Iris pigment epithelial cell (primary cell): ENCODE results near the gene ELP1.
"Not testable (repeated sequence)": the region's sequence is repeated elsewhere in the genome, so short reads cannot be mapped to it uniquely, and the experiment has no call there.

Experiments
- DNase-seq: peaks from one replicate; pipeline ENCODE4 v3.0.0-alpha.2; 2011; ENCODE audit warnings: low read depth

ELP1 gene, protein sequence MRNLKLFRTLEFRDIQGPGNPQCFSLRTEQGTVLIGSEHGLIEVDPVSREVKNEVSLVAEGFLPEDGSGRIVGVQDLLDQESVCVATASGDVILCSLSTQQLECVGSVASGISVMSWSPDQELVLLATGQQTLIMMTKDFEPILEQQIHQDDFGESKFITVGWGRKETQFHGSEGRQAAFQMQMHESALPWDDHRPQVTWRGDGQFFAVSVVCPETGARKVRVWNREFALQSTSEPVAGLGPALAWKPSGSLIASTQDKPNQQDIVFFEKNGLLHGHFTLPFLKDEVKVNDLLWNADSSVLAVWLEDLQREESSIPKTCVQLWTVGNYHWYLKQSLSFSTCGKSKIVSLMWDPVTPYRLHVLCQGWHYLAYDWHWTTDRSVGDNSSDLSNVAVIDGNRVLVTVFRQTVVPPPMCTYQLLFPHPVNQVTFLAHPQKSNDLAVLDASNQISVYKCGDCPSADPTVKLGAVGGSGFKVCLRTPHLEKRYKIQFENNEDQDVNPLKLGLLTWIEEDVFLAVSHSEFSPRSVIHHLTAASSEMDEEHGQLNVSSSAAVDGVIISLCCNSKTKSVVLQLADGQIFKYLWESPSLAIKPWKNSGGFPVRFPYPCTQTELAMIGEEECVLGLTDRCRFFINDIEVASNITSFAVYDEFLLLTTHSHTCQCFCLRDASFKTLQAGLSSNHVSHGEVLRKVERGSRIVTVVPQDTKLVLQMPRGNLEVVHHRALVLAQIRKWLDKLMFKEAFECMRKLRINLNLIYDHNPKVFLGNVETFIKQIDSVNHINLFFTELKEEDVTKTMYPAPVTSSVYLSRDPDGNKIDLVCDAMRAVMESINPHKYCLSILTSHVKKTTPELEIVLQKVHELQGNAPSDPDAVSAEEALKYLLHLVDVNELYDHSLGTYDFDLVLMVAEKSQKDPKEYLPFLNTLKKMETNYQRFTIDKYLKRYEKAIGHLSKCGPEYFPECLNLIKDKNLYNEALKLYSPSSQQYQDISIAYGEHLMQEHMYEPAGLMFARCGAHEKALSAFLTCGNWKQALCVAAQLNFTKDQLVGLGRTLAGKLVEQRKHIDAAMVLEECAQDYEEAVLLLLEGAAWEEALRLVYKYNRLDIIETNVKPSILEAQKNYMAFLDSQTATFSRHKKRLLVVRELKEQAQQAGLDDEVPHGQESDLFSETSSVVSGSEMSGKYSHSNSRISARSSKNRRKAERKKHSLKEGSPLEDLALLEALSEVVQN (N-terminal part only)

GRCh38 chr9:108933718-108934322 is at the start of gene ELP1:
Gene ELP1, minus strand, starts transcription at chr9:108934124. Its CDS starts 2,978 bp downstream, at chr9:108931146.
- DNase-seq = peak; percentile 96

DNA sequence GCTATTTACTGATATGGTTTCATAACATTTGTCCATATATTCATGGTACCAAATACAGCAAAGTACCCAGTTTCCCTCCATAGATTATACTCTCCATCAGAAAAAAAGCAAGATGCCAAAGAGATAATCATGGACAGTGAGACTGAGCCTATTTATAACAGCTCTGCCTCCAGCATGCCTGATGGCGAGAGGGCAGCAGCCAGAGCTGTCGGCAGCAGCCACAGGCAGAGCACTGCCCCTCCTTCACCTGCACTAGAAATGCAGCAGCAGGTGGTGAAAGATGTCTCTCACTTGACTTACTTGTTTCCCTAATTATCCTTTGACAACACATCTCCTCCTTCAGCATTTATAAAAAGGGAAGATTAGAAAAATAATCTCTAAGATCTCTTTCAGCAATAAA is 47.0 kb upstream of the ELP1 start:
- DNase-seq = no peak

DNA sequence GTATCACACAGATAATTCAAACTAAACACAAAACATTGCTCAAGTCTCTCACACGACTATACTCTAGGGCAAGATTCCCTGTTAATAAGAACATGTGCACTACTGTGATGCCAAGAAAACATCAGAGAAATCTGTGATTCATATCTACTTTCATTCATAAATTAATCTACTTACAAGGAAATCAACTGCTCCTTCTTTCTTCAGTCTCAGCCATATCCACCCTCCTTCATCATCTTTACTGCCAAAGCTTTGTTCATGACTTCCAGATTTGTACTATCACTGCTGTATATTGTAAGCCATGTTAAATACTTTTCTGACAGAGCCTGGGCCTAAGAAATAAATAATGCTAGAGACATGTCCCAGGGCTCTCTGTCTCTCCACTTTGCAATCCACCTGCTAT is 44.3 kb upstream of the ELP1 start:
- DNase-seq = no peak

- no peak for DNase-seq
Observed at GRCh38 chr9:108973895-108974294, 40.0 kb upstream of the ELP1 start.

DNA sequence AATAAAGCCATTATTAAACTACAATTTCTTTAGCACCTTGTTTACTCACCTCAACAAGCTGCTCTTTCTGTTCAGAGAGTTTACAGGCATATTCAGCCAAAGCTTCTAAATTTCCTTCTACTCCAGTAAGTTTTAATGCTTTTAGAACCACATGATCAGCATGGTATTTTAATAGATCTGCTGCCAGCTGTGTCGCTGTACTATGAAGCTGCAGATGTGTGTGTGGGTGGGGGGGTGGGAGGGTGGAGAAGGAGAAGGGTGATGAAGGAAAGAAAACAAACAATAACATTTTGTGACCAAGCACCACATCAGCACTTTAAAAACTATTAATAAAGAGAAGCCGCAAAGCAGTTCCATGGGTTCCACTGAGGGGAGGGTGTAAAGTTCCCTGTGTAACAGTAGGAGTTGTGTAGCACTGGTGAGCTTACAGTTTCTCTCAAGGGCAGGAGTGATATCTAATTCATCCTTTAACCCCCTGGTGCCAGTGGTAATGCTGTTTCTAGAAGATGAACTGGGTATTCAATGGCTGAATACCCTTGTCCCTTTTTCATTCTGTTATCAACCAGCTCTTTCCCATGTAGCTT is 38.8 kb upstream of the ELP1 start:
- peak; percentile 25 for DNase-seq

DNA sequence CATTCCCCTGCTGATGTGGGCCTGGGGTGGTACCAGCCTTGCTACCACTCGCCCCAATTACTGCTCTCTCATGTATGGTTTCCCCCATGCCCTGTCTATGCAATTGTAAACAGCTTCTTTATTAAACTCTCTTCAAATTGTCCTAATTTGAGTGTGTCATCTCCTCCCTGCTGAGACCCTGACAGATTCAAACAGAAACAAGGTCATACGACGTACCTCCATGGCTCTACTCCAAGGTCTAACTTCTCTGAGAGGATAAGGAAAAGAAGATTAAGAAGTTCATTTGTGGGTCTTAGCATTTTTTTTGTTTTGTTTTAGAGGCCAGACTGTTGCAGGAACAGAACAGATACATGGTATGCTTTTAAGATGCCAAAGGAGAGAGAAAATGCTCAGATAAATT is 38.3 kb upstream of the ELP1 start:
- DNase-seq = no peak

DNA sequence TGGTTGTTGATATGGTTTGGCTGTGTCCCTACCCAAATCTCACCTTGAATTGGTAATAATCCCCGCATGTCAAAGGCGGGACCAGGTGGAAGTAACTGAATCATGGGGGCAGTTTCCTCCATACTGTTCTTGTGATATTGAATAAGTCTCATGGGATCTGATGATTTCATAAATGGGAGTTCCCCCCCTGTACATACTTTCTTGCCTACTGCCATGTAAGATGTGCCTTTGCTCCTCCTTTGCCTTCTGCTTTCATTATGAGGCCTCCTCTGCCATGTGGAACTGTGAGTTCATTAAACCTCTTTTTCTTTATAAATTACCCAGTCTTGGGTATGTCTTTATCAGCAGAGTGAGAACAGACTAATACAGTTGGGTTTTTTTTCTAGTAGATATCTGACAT is 37.5 kb upstream of the ELP1 start:
- DNase-seq = not testable (repeated sequence)

GRCh38 chr9:108967916-108968315 is 34.0 kb upstream of the ELP1 start:
- DNase-seq = no peak

GRCh38 chr9:108963459-108964143 is 29.7 kb upstream of the ELP1 start:
- DNase-seq = no peak

- no peak for DNase-seq
Observed at GRCh38 chr9:108961151-108961550, 27.2 kb upstream of the ELP1 start.

DNA sequence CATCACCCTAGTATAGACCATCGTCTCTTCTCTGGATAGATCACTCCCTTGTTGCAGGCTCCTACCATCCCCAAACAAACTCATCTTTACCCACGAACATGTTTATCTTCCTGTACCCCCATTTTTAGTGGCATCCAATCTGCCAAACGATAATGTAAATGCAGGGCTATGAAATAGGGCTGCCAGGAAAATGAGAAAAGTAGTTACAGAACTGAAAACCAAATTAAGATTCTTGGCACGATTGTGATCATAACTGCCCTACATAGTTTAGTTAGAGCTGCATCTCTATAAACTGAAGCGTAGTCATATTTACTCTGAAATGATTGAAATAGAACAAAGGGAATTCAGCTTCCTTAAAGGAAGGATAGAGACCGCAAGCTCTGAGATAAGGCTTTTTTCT is 26.4 kb upstream of the ELP1 start:
- DNase-seq = no peak

DNA sequence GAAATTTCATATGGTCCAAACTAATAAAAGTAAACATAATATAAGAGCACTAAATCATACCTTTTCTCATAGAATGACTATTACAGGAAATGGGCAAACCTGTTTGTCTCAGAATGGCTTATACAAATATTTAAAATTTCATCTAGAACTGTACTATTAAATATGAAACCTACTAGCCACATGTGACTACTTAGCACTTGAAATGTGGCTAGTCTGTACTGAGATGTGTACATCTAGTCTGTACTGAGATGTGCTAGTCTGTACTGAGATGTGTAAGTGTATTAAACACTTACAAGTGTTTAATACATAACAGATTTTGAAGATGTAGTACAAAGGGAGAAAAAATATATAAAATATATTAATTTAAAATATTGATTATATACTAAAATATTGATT is 22.7 kb upstream of the ELP1 start:
- DNase-seq = no peak

- DNase-seq = no peak
Observed at GRCh38 chr9:108956022-108956630, 22.2 kb upstream of the ELP1 start.

DNA sequence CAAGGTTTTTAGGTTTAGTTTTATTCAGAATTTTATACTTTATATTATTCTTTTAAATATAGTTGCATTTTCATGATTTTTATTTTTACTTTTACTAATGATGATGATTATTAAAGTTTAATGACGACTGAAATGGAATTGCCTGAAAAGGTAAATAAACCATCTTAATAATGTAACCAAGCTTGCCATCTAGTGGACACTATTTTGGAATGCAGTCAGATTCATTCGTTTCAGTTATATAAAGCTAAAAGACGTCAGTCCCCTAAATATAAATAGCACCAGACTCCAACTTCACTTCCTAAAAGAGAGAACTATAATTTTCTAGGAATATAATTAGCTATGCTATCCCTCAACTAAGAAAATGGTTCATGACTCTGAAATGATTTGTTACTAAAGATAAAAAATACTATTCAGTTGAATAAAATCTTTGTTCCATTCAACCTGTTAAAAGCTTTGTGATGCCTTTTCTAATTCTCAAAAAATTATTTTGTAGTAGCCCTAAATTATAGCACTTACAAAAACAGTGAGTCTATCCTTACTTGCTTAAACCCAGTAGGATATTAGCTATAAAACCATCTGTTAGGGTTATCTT is 20.2 kb upstream of the ELP1 start:
- DNase-seq = peak; percentile 68

DNA sequence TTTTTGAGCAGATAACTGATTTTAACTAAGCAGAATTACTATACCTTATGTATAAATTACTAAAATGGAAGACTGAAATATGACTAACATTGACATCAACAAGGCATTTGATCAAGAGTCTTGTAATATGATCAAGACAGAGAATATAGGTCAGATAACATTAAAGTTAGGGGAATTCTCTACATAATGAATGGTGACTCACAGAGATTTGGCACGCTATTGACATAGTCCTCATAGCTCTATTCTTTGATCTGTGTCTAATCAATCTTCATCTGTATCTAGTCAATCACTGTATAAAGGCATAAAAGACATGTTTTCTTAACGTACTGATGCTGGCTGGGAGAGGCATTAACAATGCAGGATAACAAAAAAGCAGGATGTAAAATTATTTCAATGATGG is 17.7 kb upstream of the ELP1 start:
- peak; percentile 63 for DNase-seq

- DNase-seq = no peak
Observed at GRCh38 chr9:108950168-108950567, 16.2 kb upstream of the ELP1 start.

- no peak for DNase-seq
Observed at GRCh38 chr9:108939975-108940374, 6.1 kb upstream of the ELP1 start.

- no peak for DNase-seq
Observed at GRCh38 chr9:108937561-108938305, 3.8 kb upstream of the ELP1 start.

DNA sequence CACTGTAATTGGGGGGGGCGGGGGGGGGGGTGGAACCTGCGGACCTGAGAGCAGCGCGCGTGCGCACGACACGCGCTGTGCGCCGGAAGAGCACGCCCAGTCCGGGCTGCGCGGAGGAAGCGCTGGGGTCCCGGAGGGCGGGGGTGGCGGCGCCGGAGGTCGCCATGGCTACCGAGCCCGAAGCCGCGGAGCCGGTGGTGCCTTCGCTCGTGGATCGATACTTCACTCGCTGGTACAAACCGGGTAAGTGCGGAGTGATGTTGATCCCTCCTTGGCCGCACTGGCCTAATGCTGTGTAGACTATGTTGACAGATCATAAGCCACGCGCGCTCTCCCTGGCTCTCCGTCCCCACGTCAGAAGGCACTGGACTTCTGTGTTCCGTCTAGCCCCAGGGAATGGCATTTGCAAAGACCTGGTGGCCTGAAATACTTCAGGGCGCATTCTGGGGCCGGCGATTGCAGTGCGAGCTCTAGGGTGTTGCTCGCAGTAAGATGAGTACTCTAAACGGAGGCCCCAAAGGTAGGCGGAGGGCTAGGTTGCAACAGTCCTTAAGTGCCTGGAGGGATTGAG is 484 bp upstream of the ELP1 start, which contains the start of gene ABITRAM:
ABITRAM (plus strand) TSS at position 78 of the 571 bp plus-strand sequence; CDS start at position 165, 87 bp downstream.
- peak; percentile 81 for DNase-seq
